HFF-Myc (cell line): ENCODE measurements around the gene USP9Y.
A peak's percentile ranks its signal among the peaks of the same experiment; 100 is the strongest.
"Not testable (repeated sequence)": the region's sequence is repeated elsewhere in the genome, so short reads cannot be mapped to it uniquely, and the experiment has no call there.

Source experiments
- DNase-seq: peaks from one replicate; pipeline ENCODE4 v3.0.0-alpha.2; 2011; ENCODE audit warnings: low read depth; ENCODE audit errors: extremely low read depth
- H3K4me3 ChIP-seq: replicated peaks from 2 replicates; pipeline ENCODE4 v1.5.1; 2011; ENCODE audit warnings: low read depth, mild to moderate bottlenecking, control low read depth, low read length
- CTCF ChIP-seq: IDR thresholded peaks from 2 replicates; pipeline ENCODE4 v1.5.1; 2012; ENCODE audit warnings: mild to moderate bottlenecking, low read depth, low read length, control low read depth; ENCODE audit errors: missing control alignments

The USP9Y gene

GRCh38 chrY:12701181-12701695 lies at the start of gene USP9Y:
Gene USP9Y, plus strand, starts transcription at chrY:12701231. Its CDS starts 8,217 bp downstream, at chrY:12709448.
- no peak within 1 kb of the TSS for H3K4me3 ChIP-seq
- DNase-seq = no peak
- TF ChIP-seq CTCF = no peak

GRCh38 chrY:12651621-12652036 lies 49.4 kb upstream of the USP9Y start:
- TF ChIP-seq CTCF = no peak
- no peak for DNase-seq
- H3K4me3 ChIP-seq = no peak overlapping the region

GRCh38 chrY:12661745-12662681 lies 39.0 kb upstream of the USP9Y start:
- TF ChIP-seq CTCF = no peak

GRCh38 chrY:12662745-12663591 lies 38.1 kb upstream of the USP9Y start:
- no peak for DNase-seq
- H3K4me3 ChIP-seq = peak overlapping the region; percentile 77
- TF ChIP-seq CTCF = no peak

More at GRCh38 chrY:12661745-12662681, 39.0 kb upstream of the USP9Y start:
- DNase-seq = no peak
- peak overlapping the region; percentile 77 for H3K4me3 ChIP-seq

GRCh38 chrY:12663845-12664244 lies 37.2 kb upstream of the USP9Y start:
- H3K4me3 ChIP-seq = peak overlapping the region; percentile 77

GRCh38 chrY:12678111-12678510 lies 22.9 kb upstream of the USP9Y start:
- DNase-seq = no peak
- TF ChIP-seq CTCF = no peak
- H3K4me3 ChIP-seq = no peak overlapping the region

More at GRCh38 chrY:12663845-12664244, 37.2 kb upstream of the USP9Y start:
- not testable (repeated sequence) for DNase-seq
